HG02759 (cell line): Measurements from ENCODE around the gene CLIP1.
"Not testable (repeated sequence)": the region's sequence is repeated elsewhere in the genome, so short reads cannot be mapped to it uniquely, and the experiment has no call there.

Experiments
- ATAC-seq: cut with Tn5 transposase; IDR thresholded peaks from one replicate; pipeline ENCODE4 v1.9.1; 2021; ENCODE audit warnings: mild to moderate bottlenecking, moderate library complexity; ENCODE audit not compliant: unreplicated experiment

Gene CLIP1

GRCh38 chr12:122399592-122400373 is 22.7 kb downstream of the CLIP1 start:
- ATAC-seq: no peak

- ATAC-seq: no peak
Observed at GRCh38 chr12:122399254-122399591, 23.2 kb downstream of the CLIP1 start.

GRCh38 chr12:122397981-122398380 is 24.5 kb downstream of the CLIP1 start:
- not testable (repeated sequence) for ATAC-seq

GRCh38 chr12:122395319-122395718 is 27.1 kb downstream of the CLIP1 start:
- ATAC-seq: no peak

- ATAC-seq: no peak
Observed at GRCh38 chr12:122394626-122395194, 27.8 kb downstream of the CLIP1 start.

- ATAC-seq: no peak
Observed at GRCh38 chr12:122393817-122394216, 28.7 kb downstream of the CLIP1 start.

GRCh38 chr12:122392411-122392810 is 30.1 kb downstream of the CLIP1 start:
- ATAC-seq: no peak

GRCh38 chr12:122389677-122390076 is 32.8 kb downstream of the CLIP1 start:
- ATAC-seq: no peak

GRCh38 chr12:122387887-122388286 is 34.6 kb downstream of the CLIP1 start:
- ATAC-seq: no peak

GRCh38 chr12:122385171-122386016 is 37.1 kb downstream of the CLIP1 start:
- ATAC-seq: no peak

GRCh38 chr12:122382919-122383350 is 39.5 kb downstream of the CLIP1 start:
- no peak for ATAC-seq

GRCh38 chr12:122381021-122381420 is 41.4 kb downstream of the CLIP1 start:
- ATAC-seq: no peak

GRCh38 chr12:122376751-122377150 is 45.7 kb downstream of the CLIP1 start:
- not testable (repeated sequence) for ATAC-seq

- ATAC-seq: no peak
Observed at GRCh38 chr12:122374707-122375106, 47.8 kb downstream of the CLIP1 start.

GRCh38 chr12:122371475-122372045 is 50.9 kb downstream of the CLIP1 start:
- no peak for ATAC-seq

- ATAC-seq: no peak
Observed at GRCh38 chr12:122368361-122369073, 54.0 kb downstream of the CLIP1 start.

GRCh38 chr12:122367632-122368031 is 54.8 kb downstream of the CLIP1 start:
- ATAC-seq: not testable (repeated sequence)

- no peak for ATAC-seq
Observed at GRCh38 chr12:122366685-122367475, 55.6 kb downstream of the CLIP1 start.

- not testable (repeated sequence) for ATAC-seq
Observed at GRCh38 chr12:122365226-122365625, 57.2 kb downstream of the CLIP1 start.

GRCh38 chr12:122363782-122364181 is 58.7 kb downstream of the CLIP1 start:
- ATAC-seq: no peak
